Measurements from ENCODE around the gene AGBL4.

DNA sequence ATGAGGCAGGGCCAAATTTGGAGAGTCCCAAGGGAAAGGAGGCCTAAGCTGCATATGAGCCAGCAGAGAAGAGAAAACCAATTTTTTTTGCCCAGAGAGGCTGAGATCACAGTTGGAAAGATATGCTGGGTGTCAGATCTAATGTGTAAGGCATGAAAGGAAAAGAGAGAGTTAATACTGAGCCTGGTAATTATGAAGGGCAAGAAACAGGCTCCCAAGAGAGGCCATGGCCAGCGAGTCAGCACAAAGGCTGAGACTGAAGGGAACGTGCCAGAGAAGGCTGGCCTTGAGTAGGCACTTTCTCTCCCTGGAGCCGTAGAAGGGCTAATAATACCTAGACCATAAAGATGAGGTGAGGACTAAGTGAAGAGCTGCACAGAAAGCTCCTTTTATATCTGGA lies 1215.3 kb downstream of the AGBL4 start:
- TF ChIP-seq, protein P1, sequence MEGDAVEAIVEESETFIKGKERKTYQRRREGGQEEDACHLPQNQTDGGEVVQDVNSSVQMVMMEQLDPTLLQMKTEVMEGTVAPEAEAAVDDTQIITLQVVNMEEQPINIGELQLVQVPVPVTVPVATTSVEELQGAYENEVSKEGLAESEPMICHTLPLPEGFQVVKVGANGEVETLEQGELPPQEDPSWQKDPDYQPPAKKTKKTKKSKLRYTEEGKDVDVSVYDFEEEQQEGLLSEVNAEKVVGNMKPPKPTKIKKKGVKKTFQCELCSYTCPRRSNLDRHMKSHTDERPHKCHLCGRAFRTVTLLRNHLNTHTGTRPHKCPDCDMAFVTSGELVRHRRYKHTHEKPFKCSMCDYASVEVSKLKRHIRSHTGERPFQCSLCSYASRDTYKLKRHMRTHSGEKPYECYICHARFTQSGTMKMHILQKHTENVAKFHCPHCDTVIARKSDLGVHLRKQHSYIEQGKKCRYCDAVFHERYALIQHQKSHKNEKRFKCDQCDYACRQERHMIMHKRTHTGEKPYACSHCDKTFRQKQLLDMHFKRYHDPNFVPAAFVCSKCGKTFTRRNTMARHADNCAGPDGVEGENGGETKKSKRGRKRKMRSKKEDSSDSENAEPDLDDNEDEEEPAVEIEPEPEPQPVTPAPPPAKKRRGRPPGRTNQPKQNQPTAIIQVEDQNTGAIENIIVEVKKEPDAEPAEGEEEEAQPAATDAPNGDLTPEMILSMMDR (IDR thresholded peaks at IDR 0.05 in 8 of 11, conservative IDR thresholded peaks at IDR 0.05 in 3 of 11), result no peak
- TF ChIP-seq POLR2AphosphoS5 (IDR thresholded peaks at IDR 0.05), result no peak
